OCI-LY7 (cell line): ENCODE results near the gene LPAR3.

Experiments
- CTCF ChIP-seq: fragments of 200-600 bp; sonication (generic); conservative IDR thresholded peaks from 2 replicates; pipeline ENCODE4 v1.5.1; 2014; ENCODE audit warnings: mild to moderate bottlenecking, antibody characterized with exemption, low read length, moderate library complexity, mixed read lengths
- EZH2phosphoT487 ChIP-seq: fragments of 200-600 bp; sonication (generic); IDR thresholded peaks from 2 replicates; pipeline ENCODE4 v1.6.1; 2018; ENCODE audit warnings: low read depth, borderline replicate concordance, mild to moderate bottlenecking, mixed run types, antibody characterized with exemption, low read length, moderate library complexity, mixed read lengths

DNA sequence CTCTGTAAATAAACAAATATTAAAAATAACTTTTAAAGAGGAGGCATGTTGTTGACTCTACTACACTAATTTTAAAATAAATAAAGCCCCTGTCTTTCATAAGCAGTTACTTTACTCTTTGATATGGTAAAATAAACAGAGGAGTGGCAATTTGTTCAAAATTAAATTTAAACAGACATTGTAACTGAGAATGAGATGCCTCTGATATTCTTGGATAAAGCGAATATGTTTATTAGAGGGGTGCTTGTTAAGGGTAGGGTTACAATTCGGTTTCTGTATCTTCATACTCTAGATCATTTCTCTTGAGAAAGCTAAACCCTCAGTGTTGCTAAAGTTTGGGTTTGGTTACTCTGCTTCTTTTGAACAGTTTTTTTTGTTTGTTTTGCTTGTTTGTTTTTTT, 19.6 kb downstream of the LPAR3 start:
- TF ChIP-seq CTCF (no peak), EZH2phosphoT487 (no peak)
